ENCODE measurements around the gene DOCK6.

The DOCK6 gene

DNA sequence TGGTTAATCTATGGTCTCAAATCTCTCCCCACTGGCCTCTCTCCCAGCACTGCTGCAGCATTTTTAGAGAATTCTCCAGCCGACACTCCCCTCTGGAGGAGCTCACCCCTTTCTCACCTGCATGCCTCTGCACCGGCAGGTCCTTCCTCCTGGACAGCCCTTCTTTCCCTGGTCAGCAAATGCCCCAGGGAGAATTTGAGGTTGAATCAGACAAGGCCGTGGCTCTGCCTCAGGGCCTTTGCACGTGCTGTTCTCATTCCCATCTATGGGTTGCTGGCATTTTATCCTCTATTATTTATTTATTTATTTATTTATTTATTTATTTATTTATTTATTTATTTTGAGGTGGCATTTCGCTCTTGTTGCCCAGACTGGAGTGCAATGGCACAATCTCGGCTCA lies 1.4 kb upstream of the DOCK6 start:
- TF ChIP-seq CTCF (IDR thresholded peaks at IDR 0.05): no peak

DNA sequence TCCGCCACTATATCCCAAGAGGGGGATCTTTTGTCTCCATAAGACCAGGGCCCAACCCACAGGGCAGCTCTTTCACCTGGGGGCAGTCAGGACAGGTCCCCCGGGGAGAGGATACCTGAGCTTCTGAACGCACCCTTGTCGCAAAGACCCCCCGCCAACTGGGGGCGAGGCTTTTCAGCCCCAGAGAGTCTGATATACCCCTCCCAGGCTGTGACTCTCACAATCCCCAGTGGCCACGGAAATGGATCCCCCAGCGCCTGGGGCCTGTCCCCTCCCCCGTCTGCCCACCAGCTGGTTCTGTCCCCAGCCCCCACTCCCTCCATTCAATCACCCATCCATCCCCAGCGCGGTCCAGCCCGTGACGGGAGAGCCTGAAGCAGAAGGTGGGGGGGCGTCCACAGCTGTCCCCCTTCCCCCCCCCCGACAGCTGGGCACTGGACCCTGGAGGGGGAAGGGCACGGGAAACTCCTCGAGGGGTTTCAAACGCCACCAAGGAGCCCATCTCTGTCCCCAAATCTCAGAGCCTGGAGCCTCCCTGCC lies 823 bp downstream of the DOCK6 start:
- TF ChIP-seq CTCF (IDR thresholded peaks at IDR 0.05): no peak

DNA sequence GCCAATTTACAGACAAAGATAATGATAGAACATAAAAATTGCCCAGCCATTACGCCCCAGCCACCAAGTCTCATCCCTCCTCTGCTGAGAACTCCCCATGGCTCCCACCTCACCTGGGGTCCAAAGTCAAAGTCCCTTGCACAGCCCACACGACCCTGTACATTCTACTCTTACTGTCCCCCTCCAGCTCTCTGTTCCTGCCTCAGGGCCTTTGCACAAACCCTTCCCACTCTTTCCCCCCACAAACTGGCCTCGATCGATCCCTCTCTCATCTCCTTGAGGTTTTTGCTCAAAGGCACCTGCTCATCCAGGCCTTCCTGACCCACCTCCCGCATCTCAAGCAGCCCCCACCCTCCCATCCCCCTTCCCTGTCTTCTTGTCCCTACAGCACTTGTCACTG lies 1.3 kb downstream of the DOCK6 start:
- TF ChIP-seq CTCF (IDR thresholded peaks at IDR 0.05): no peak

GRCh38 chr19:11257846-11258380 lies 4.4 kb downstream of the DOCK6 start:
- no peak for TF ChIP-seq CTCF (IDR thresholded peaks at IDR 0.05)

DNA sequence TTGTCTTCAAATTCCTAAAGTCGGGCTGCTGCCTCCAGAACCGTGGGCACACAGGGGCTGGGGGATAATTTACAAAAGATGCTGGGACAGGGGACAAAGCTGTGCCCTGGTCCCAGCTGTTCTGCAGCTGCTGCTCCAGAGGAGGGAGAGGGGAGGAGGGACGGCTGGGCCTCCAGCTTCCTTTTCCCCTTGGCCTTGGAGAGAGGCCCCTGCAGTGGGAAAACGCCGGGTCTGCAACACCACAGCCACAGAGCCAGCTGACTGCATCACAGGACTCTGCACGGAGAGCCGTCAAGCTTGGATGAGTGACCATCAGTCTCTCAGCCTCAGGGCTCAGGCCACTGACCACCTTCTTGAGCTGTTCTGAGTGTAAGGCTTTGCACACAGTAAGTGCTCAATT lies 6.1 kb downstream of the DOCK6 start:
- no peak for TF ChIP-seq CTCF (IDR thresholded peaks at IDR 0.05)

- no peak for TF ChIP-seq CTCF (IDR thresholded peaks at IDR 0.05)
These were observed 7.7 kb downstream of the DOCK6 start for GRCh38 chr19:11254666-11255065.

- TF ChIP-seq CTCF (IDR thresholded peaks at IDR 0.05): no peak
These were observed 9.5 kb downstream of the DOCK6 start for GRCh38 chr19:11252665-11253355.

Data from LNCAP (cell line).